MM.1S (cell line): Measurements from ENCODE around the gene NBAS.

Experiments
- DNase-seq: peaks from one replicate; pipeline ENCODE4 v3.0.0-alpha.2; 2015
- H2AFZ ChIP-seq: fragments of 300-600 bp; sonication (generic); 2 replicates; pipeline ENCODE4 v1.6.0; 2016; ENCODE audit warnings: antibody characterized with exemption, low read length
- H3F3A ChIP-seq: fragments of 300-600 bp; sonication (generic); 2 replicates; pipeline ENCODE4 v1.6.1; 2016; ENCODE audit warnings: mild to moderate bottlenecking, antibody characterized with exemption, low read length, moderate library complexity, mixed read lengths; ENCODE audit not compliant: insufficient read depth
- H3K27ac ChIP-seq: fragments of 300-600 bp; sonication (generic); 2 replicates; pipeline ENCODE4 v1.5.1; 2016; ENCODE audit warnings: mild to moderate bottlenecking, low read length
- H3K27me3 ChIP-seq: fragments of 300-600 bp; sonication (generic); replicated peaks from 2 replicates; pipeline ENCODE4 v1.6.0; 2016; ENCODE audit warnings: low read length; ENCODE audit not compliant: insufficient read depth
- H3K36me3 ChIP-seq: fragments of 300-600 bp; sonication (generic); replicated peaks from 2 replicates; pipeline ENCODE4 v1.6.1; 2016; ENCODE audit warnings: mild to moderate bottlenecking, low read length, mixed read lengths; ENCODE audit not compliant: insufficient read depth
- H3K4me1 ChIP-seq: fragments of 300-600 bp; sonication (generic); 2 replicates; pipeline ENCODE4 v1.6.1; 2016; ENCODE audit warnings: low read length, mixed read lengths
- H3K4me2 ChIP-seq: fragments of 300-600 bp; sonication (generic); 2 replicates; pipeline ENCODE4 v1.6.0; 2016; ENCODE audit warnings: low read depth, low read length
- H3K4me3 ChIP-seq: fragments of 300-600 bp; sonication (generic); 2 replicates; pipeline ENCODE4 v1.5.1; 2016; ENCODE audit warnings: low read length, mixed read lengths
- H3K79me2 ChIP-seq: fragments of 300-600 bp; sonication (generic); 2 replicates; pipeline ENCODE4 v1.6.1; 2016; ENCODE audit warnings: mixed run types, low read length, mixed read lengths
- H3K9ac ChIP-seq: fragments of 300-600 bp; sonication (generic); 2 replicates; pipeline ENCODE4 v1.6.1; 2016; ENCODE audit warnings: low read length, mixed read lengths
- H3K9me2 ChIP-seq: fragments of 300-600 bp; sonication (generic); replicated peaks from 2 replicates; pipeline ENCODE4 v1.6.1; 2016; ENCODE audit warnings: mild to moderate bottlenecking, low read length, mixed read lengths; ENCODE audit not compliant: insufficient read depth
- H3K9me3 ChIP-seq: fragments of 300-600 bp; sonication (generic); replicated peaks from 2 replicates; pipeline ENCODE4 v1.6.1; 2016; ENCODE audit warnings: mild to moderate bottlenecking, low read length, mixed read lengths; ENCODE audit not compliant: insufficient read depth
- H4K20me1 ChIP-seq: fragments of 300-600 bp; sonication (generic); 2 replicates; pipeline ENCODE4 v1.6.1; 2016; ENCODE audit warnings: mild to moderate bottlenecking, low read length, moderate library complexity, mixed read lengths; ENCODE audit not compliant: insufficient read depth
- EZH2 ChIP-seq: fragments of 300-600 bp; sonication (generic); optimal IDR thresholded peaks from 2 replicates; pipeline ENCODE3; 2017; ENCODE audit warnings: low read depth, mild to moderate bottlenecking, antibody characterized with exemption, low read length, mixed read lengths
- EZH2phosphoT487 ChIP-seq: fragments of 300-600 bp; sonication (generic); IDR thresholded peaks from 2 replicates; pipeline ENCODE4 v1.6.1; 2018; ENCODE audit warnings: antibody characterized with exemption, low read length
- TF ChIP-seq, protein P1 (sequence below): fragments of 300-600 bp; sonication (generic); IDR thresholded peaks from 2 replicates; pipeline ENCODE4 v1.5.1; 2016; ENCODE audit warnings: antibody characterized with exemption, low read length, mixed read lengths

Gene NBAS

GRCh38 chr2:15271941-15272542 lies 289.1 kb downstream of the NBAS start:
- no peak overlapping the region for H3K27ac ChIP-seq

DNA sequence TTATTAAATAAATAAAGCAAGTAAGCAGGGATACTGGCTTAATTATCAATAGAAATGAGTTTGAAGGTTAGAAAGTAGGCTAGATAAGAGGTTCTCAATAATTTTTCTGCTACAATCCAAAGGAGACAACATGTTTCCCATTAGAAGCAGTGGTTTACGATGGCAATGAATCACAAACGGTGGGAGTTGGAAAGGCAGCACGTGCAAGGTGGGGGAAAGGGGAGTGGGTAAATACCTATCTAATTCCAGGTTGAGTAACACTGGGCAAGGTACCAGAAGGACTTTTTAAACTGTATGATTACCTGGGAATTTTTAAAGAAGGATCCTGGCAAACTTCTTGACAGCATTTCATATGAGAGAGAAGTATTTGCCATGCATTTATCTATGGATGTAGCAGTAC lies 289.9 kb downstream of the NBAS start:
- no peaks in the 10 kb centered on the region for H3K4me1 ChIP-seq
- H4K20me1 ChIP-seq, result no peaks in the 10 kb centered on the region
- H3K9me2 ChIP-seq, result no peaks in the 10 kb centered on the region
- DNase-seq, result no peak
- H3K9ac ChIP-seq, result no peak overlapping the region
- no peaks in the 10 kb centered on the region for H3K9me3 ChIP-seq
- no peaks in the 10 kb centered on the region for H3K27me3 ChIP-seq
- no peak overlapping the region for H3K4me3 ChIP-seq
- no peak overlapping the region for H3K4me2 ChIP-seq
- no peaks in the 10 kb centered on the region for H3K79me2 ChIP-seq
- no peak overlapping the region for H2AFZ ChIP-seq
- H3K36me3 ChIP-seq, result no peaks in the 10 kb centered on the region
- TF ChIP-seq, protein P1, sequence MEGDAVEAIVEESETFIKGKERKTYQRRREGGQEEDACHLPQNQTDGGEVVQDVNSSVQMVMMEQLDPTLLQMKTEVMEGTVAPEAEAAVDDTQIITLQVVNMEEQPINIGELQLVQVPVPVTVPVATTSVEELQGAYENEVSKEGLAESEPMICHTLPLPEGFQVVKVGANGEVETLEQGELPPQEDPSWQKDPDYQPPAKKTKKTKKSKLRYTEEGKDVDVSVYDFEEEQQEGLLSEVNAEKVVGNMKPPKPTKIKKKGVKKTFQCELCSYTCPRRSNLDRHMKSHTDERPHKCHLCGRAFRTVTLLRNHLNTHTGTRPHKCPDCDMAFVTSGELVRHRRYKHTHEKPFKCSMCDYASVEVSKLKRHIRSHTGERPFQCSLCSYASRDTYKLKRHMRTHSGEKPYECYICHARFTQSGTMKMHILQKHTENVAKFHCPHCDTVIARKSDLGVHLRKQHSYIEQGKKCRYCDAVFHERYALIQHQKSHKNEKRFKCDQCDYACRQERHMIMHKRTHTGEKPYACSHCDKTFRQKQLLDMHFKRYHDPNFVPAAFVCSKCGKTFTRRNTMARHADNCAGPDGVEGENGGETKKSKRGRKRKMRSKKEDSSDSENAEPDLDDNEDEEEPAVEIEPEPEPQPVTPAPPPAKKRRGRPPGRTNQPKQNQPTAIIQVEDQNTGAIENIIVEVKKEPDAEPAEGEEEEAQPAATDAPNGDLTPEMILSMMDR, result no peak
- TF ChIP-seq EZH2 (no peak), EZH2phosphoT487 (no peak)
- no peaks in the 10 kb centered on the region; the same call in 1 of the 2 replicates for H3F3A ChIP-seq
- H3K27ac ChIP-seq, result no peak overlapping the region

More at GRCh38 chr2:15271941-15272542, 289.1 kb downstream of the NBAS start:
- Histone ChIP-seq H3F3A (no peaks in the 10 kb centered on the region; the same call in 1 of the 2 replicates), H2AFZ (no peak overlapping the region), H3K4me2 (no peak overlapping the region), H3K79me2 (no peaks in the 10 kb centered on the region), H3K36me3 (no peaks in the 10 kb centered on the region), H3K4me1 (no peaks in the 10 kb centered on the region), H3K9me2 (no peaks in the 10 kb centered on the region), H3K4me3 (no peak overlapping the region), H4K20me1 (no peaks in the 10 kb centered on the region), H3K9me3 (no peaks in the 10 kb centered on the region), H3K9ac (no peak overlapping the region), H3K27me3 (no peaks in the 10 kb centered on the region)
- DNase-seq, result no peak
- TF ChIP-seq, protein P1, result no peak
- TF ChIP-seq EZH2 (no peak), EZH2phosphoT487 (no peak)

- no peak for DNase-seq
- Histone ChIP-seq H3K9ac (no peak overlapping the region), H3K9me3 (no peaks in the 10 kb centered on the region), H2AFZ (no peak overlapping the region), H4K20me1 (no peaks in the 10 kb centered on the region), H3K9me2 (no peaks in the 10 kb centered on the region), H3F3A (no peaks in the 10 kb centered on the region; the same call in 1 of the 2 replicates), H3K4me3 (no peak overlapping the region), H3K27me3 (no peaks in the 10 kb centered on the region), H3K4me2 (no peak overlapping the region), H3K4me1 (no peaks in the 10 kb centered on the region), H3K79me2 (no peaks in the 10 kb centered on the region), H3K27ac (no peak overlapping the region), H3K36me3 (no peaks in the 10 kb centered on the region)
- no peak for TF ChIP-seq EZH2phosphoT487
- TF ChIP-seq, protein P1, result no peak
- TF ChIP-seq EZH2, result no peak
Measured at GRCh38 chr2:15269043-15269442, 292.1 kb downstream of the NBAS start.
